Fibroblast of lung (primary cell): Measurements from ENCODE around the gene TRIM47.

ENCODE experiments used
- EZH2 ChIP-seq: IDR thresholded peaks from 2 replicates; pipeline ENCODE4 v1.5.1; 2012; ENCODE audit warnings: low read length, control low read depth, mild to moderate bottlenecking; ENCODE audit errors: missing control alignments
- TF ChIP-seq, protein P1 (sequence below), 2 donors: IDR thresholded peaks in 1 of 2; conservative IDR thresholded peaks in 1 of 2; 1 replicate in 1 of 2; 2 replicates in 1 of 2; pipeline ENCODE4 v1.5.1; 2011 to 2012; ENCODE audit warnings: low read length in 2 of 2, control low read depth in 1 of 2, inconsistent platforms in 1 of 2, low read depth in 1 of 2, mild to moderate bottlenecking in 1 of 2

DNA sequence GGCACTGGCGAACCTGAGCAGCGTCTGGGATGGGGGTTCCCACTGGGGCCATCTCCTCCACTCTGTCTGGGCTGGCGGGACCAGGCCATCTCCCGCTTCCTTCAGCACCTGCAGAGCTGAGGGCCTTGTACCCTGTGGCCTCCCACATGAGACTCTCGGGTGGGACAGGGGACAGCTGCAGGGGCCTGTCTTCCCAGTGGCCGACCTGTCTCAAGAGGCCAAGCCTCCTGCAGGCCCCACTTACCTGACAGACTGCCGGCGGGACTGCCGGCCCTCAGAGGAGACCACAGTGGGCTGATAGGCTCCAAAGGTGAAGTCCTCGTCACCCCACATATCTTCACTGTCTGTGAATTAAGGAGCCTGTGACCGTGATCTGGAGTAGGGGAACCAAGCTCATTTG lies 46.7 kb upstream of the TRIM47 start:
- TF ChIP-seq, protein P1, sequence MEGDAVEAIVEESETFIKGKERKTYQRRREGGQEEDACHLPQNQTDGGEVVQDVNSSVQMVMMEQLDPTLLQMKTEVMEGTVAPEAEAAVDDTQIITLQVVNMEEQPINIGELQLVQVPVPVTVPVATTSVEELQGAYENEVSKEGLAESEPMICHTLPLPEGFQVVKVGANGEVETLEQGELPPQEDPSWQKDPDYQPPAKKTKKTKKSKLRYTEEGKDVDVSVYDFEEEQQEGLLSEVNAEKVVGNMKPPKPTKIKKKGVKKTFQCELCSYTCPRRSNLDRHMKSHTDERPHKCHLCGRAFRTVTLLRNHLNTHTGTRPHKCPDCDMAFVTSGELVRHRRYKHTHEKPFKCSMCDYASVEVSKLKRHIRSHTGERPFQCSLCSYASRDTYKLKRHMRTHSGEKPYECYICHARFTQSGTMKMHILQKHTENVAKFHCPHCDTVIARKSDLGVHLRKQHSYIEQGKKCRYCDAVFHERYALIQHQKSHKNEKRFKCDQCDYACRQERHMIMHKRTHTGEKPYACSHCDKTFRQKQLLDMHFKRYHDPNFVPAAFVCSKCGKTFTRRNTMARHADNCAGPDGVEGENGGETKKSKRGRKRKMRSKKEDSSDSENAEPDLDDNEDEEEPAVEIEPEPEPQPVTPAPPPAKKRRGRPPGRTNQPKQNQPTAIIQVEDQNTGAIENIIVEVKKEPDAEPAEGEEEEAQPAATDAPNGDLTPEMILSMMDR (conservative IDR thresholded peaks at IDR 0.05 in 1 of 2, IDR thresholded peaks at IDR 0.05 in 1 of 2; ENCODE audit: low read depth in 1 of 2, low read length in 2 of 2), result no peak
- no peak for TF ChIP-seq EZH2
